ENCODE measurements around the gene TMEM156.
"Not testable (repeated sequence)": the region's sequence is repeated elsewhere in the genome, so short reads cannot be mapped to it uniquely, and the experiment has no call there.

TMEM156 gene

DNA sequence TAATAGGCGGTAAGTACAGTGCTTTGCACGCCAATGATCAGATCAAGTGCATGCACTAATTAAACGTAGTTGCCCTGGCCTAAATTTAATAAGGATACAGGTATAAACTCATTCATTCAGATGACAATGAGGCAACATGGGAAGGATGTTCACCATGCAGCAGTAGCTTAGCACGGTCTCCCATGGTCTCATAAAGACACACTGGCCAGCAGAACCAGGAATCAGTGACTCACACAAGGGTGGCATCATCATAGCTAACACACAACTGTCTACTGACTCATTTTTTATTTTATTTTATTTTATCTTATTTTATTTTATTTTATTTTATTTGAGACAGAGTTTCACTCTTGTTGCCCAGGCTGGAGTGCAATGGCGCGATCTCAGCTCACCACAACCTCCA, 42.7 kb downstream of the TMEM156 start:
- no peak for DNase-seq

DNA sequence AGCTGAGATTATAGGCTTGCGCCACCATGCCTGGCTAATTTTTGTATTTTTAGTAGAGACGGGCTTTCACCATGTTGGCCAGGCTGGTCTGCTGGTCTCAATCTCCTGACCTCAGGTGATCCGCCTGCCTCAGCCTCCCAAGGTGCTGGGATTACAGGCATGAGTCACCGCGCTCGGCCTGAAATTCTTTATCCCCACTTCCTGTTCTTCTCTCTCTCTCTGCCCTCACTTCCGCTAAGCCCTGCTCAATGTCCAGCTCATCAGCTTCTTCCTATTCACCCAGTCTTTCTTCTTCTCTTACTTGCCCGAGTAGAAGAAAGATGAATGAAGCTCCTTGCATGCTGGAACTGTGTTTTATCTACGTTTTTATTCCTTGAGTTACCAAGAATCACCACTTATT, 43.9 kb downstream of the TMEM156 start:
- DNase-seq, result not testable (repeated sequence)

DNA sequence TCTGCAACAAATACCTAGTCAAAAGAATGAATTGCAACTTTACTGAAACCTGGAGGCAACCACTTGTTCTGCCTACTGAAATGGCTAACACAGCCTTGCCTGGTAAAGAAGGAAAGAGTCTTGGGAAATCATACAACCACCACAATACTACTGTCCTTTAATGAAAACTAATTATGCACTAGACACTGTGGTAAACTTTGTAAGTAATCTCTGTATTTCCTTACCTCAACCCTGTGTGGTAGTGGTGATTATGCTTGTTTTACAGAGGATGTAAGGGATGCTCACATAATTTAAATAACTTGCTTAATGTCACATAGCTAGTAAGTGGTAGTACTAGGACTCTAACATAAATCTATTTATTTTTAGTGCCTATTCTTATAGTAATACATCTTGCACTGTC, 44.7 kb downstream of the TMEM156 start:
- no peak for DNase-seq

DNA sequence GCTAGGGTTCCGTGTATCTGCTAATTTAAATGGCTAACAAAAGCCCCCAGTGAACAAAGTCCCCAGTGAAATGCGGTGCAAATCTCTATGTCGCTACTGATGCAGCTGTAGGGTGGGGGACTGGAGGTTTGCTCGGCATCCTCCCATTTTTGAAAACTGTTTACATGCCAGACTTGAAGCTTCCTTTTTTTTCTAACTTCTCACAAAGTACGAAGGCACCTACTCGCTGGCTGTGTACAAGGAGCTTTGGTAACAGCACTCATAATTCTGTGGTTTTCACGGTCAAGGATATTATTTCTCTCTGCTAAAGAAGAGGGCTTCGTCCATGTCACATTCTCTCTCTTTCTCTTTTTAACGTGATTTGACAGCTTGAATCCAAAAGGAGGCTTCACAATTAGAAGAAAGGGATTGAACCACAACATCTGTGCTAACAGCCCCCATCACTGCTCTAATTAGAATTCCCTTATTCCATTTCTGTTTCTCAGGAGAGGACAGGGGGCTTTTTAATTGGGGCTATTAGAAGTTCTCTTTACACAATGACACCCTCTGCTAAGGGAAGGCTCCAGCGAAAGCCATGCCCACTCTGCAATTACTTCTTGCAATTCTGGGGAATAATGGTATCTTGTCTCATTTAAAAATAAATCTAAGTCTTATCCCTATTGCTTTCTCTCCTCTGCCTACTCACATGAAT, 46.7 kb downstream of the TMEM156 start:
- no peak for DNase-seq

DNA sequence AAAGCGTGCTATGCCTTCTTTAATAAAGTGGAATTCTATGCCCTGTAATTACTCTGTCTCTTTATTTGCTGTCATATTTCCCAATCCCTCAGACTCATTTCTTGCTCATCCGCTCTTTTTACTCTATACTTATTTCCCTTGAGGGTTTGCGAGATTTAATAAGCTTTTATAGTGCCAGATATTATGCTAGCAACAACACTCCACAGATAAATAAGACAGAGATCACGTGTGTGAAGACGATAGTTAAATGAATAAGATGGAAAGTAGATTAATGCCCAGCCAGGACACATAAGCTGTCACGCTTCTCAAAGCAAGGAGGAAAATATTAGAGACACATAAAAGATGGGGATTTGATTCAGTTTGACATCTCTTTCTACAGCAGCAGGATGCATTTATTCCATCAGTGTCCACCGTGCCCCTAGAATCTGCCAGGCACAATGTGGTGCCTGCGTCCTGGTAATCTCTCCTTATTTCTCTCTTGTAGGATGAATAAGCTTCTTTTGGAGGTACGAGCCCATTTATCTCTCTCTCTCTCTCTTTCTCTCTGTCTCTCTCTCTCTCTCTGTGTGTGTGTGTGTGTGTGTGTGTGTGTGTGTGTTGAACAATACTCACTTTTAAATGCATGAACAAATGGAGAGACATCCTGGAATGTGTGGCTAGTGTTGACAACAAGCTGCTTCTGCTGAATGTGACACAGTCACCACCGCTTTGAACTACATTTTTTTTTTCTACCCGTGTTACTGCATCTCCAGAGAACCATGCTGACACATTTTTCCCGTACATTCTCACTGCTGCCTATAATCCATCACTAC, 48.2 kb downstream of the TMEM156 start:
- DNase-seq, result no peak

DNA sequence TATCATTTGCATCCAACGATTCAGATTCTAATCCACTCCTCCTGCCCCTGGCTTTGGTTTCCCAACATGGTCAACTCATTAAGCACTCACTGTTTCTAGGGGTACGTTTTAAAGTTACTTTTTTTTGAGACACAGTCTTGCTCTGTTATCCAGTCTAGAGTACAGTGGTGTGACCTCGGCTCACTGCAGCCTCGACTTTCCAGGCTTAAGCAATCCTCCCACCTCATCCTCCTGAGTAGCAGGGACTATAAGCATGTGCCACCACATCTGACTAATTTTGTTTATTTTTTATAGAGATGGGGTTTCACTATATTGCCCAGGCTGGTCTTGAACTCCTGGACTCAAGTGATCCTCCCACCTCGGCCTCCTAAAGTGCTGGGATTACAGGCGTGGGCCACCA, 48.9 kb downstream of the TMEM156 start:
- DNase-seq, result no peak

DNA sequence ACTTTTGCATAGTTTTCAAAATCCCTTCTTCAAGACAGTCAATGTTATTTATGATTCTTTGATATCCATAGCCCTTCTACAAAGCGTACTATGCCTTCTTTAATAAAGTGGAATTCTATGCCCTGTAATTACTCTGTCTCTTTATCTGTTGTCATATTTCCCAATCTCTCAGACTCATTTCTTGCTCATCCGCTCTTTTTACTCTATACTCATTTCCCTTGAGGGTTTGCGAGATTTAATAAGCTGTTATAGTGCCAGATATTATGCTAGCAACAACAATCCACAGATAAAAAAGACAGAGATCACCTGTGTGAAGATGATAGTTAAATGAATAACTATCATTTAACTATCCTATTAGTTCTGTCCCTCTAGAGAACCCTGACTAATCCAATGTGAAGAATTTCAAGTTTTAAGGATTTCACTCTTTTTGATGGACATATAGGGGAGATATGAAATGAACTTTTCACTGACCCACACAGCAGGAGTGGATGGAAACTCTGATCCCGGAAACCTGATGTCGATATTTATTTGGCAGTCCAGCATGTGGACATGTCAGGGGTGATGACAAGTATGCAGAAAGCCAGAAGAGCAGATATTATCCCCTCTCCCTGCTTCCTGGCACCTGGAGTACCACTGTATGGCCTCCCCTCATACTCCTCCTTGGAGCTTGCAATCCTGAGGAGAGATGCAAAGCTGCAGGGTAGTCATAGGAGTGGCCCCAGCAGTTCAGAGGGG, 49.7 kb downstream of the TMEM156 start:
- DNase-seq, result no peak

DNA sequence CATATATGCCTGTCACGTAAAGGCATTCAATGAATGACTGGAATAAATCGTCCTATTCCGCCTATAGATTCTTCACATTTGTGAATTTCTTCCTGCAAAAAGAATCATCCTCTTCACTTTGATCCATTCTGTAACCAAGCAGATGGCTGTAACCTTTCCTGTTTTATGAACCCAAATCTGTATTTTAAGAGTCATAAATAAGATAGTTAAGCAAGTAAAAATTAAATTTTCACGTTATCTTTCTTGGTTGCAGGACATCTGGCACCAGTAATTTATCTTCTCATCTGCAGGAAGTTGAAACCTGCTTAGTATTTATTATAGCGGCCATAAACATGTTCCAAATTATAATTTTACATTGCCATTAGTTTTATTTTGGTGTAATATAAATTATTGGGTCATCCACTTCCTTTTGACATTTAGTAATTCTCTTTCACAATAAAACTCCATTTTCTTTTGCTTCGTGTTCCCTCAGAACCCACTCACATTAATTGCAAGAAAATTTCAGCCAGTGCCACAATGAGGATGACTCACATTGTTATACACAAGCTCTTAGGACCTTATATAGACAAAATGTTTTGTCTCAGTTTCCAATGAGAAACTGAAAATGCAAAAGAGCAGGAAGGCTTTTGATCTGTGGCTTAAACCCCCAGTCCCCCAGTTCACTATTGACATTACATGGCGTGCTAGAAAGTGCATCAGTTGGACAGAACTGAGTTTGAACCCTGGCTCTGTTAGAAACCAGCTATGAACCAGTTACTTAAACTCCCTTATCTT, 51.1 kb downstream of the TMEM156 start:
- no peak for DNase-seq

DNA sequence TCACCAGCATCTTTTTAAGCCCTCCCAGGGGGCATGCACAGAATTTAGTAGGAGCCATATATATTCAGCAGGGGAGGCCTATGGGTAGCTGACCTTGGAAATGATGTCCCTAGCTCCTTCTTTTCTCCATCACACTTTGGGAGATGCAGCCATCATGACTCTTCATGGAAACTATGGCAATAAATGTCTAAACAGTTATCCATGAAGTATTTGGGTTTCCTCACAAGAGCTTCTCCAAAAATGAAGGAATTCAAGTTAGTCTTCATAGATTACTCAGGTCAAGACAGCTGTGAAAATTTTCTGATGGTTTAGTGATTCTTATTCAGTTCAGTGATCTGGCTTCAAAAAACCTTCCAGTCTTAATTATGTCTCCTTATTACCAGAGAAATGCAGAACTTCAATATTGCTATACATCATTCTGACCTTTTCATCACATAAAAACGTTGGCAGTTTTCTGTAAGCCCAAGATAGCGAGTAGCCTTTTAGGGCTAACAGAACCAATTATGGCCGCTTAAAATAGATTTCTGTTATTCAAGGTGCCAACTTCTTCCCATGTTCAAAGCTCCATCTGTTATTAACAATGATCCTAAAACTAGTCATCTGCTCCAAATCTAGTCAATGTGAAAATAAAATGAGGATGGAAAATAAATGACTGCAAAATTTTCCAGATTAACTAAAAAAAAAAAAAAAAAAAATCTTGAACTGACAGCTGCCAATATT, 52.5 kb downstream of the TMEM156 start:
- no peak for DNase-seq

DNA sequence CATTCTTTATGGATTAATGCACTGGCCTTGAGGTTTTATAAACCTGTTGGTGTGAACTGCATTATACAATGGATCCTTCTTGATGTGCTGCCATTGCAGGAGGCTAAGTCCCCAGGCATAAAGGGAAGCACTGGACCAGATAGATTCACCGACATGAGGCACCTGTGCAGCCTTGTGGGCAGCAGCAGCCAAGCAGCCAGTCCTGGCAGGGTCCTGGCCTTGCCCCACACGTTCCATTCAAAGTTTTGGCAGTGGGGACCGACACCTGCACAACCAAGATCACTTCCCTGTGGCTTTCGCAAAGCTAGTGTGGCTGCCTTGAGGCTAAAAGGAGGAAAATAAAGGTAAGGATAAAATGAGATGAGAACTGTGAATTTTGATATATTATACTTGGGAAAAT, 53.1 kb downstream of the TMEM156 start:
- DNase-seq, result no peak

DNA sequence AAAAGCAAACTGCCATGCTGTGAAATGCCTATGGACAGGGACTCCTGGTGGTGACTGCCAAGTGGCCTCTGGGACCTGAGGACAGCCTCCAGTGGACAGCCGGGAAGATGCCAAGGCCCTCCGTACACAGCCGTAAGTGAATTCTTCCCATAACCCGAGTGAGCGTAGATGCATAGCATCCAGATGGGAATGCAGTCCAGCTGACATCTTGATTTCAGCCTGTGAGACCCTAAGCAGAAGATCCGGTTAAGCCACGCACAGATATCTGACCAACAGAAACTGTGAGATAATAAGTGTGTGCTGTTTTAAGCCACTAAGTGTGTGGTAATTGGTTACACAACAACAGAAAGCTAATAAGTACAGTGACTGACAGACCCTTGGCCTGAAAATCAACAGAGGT, 55.9 kb downstream of the TMEM156 start:
- DNase-seq, result no peak

DNA sequence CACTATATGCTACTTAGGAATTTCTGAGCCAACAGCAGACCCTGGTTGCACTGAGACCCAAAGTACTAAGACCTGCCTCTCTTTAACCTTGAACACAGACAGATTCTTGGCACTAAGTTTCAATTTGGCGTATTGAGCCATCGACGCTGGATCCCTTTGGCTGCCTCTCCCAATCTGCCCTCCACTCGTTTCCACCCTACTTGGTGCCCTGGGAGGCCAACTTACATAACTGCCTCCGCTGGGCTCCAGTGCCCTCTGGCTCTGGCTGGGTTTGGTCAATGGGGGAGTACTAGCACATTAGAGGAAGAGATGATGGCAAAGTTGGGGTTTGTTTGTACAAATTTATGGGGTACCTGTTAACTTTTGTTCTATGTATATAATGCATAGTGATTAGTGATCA, 63.5 kb downstream of the TMEM156 start:
- no peak for DNase-seq

DNA sequence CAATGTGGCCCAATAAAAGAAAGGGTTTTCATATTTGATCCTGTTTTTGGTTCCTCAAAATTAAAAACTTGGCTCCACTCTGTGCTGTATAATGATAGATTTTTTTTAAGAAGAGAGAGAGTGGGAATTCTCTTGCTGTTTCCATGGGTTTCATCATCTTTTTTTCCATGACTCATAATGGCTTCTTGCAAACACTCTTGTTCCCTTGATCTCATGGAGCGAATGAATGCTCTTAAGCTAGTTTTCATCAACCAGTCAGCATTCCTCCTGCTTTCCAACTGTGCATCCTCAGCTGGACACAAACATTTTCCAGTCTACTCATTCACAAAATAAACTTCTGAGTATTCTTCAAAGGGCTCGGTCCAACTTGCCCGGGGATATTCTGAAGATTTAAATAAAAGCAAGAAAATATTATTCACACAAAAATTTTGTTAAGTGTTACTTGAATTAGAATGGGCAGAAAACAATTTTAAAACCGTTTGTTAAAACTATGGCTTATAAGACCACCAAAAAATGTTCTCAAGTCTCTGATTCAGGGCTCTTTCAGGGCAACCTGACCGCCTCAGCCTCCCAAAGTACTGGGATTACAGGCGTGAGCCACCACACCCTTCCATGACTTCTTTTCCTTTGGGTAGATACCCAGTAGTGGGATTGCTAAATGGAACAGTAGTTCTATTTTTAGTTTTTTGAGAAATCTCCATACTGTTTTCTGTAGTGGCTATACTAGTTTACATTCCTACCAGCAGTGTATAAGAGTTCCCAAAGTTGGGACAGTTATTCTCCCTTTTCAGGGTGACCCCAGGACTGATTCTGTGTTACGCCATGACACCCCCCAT, 64.7 kb downstream of the TMEM156 start:
- no peak for DNase-seq

DNA sequence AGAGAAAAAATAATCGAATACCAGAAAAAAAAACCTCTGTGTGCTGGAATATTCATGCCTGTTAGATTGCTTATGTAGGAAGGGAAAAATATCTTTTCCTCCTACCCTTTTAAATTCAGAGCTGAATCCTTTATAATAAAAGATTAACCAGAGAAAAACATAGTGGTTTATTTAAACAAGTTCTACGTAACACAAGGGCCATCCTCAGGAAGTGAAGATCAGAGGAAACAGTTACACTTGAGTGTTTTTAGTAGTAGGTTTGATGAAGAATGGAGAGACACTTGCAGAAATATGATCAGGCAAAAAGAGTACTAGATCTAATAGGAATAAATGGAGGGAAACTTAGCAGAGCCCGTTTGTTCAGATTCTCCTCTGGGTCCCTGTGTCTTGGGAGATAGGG, 66.3 kb downstream of the TMEM156 start:
- DNase-seq, result no peak

DNA sequence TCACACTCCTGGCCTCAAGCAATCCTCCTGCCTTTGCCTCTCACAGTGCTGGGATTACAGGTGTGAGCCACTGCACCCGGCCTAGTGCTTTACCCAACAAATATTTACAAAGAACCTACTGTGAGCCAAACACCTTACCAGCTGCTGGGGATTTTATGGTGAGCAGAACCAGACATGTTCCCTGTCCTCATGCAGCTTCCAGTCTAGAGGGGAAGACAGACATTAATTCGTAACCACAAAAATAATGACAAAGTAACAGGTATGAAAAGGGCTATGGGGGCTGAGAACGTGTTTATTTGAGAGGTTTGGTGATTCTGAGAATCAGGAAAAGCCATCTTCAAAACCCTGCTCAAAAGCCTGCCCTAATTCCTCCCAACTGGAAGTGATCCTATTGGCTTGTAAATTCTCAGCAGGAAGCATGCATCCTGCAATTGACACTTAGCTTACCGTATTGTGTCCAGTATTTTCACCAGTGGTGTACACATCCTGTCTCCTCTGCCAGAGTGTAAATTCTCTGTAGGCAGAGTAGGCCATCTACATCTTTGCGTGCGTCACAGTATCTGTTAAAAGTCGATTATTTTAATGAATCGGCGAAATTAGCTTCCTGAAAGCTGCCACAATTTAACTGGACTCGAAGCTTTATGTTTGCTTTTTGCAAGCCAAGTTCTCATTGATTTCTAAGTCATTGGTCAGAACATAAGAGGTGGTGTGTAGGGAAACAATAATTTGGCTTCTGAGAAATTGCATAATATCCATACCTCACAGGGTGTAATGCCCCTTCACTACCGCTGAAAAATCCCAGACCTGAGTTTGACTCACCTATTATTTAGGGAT, 67.0 kb downstream of the TMEM156 start:
- no peak for DNase-seq

DNA sequence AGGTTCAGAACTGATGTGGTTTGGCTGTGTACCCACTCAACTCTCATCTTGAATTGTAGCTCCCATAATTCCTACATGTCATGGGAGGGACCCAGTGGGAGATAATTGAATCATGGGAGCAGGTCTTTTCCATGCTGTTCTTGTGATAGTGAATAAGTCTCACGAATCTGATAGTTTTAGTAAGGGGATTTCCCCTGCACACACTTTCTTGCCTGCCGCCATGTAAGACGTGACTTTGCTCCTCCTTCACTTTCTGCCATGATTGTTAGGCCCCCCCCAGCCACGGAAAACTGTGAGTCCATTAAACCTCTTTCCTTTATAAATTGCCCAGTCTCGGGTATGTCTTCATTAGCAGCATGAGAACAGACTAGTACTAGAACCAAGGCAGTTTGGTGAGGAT, 73.0 kb downstream of the TMEM156 start:
- DNase-seq, result not testable (repeated sequence)

DNA sequence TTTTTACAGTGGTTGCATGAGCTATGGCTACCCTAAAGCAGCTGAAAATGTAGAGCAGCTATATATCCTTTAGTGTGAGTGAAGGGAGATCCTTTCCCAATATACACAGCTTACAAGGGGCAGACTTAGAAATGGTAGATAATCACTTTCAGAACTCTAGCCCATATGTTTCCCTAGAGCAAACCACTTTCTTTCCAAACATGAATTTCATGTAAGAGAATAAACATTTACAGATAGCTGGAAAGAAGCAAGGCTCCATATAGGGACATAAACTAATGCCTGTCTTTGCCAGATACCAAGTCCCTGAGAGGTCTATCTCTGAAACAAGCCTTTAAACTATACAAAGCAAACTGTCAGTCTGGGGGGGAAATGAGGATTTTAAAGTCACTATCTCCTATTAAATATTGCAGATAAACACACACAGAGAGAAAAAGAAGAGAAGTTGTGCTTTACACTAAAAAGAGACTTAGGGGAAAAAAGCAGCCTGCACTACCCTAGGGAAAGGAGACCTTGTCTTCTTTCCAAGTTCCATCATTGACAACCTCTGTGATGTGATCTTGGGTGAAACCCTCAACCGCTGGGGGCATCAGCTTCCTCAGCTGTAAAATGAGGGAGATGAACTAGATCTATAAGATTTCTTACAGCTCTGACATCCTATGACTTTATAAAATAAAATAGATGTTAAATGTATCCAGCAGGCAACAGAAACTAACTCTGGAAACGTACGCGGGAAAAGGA, 73.6 kb downstream of the TMEM156 start:
- DNase-seq, result no peak

DNA sequence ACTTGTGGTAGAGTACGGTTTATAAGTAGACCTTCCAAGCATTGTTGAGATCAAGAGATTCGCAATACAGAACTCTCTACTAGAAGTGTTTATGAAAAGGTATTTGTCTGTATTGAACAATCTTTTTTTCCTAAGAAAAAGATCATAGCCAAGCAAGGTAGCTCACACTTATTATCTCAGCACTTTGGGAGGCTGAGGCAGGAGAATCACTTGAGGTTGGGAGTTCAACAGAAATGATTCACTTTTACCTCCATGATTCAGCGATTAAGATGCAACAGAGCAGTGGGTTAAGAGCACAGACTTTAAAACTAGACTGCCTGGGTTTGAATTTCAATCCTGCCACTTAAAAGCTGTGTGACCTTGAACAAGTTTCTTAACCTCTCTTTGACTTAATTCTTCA, 74.3 kb downstream of the TMEM156 start:
- DNase-seq, result no peak

DNA sequence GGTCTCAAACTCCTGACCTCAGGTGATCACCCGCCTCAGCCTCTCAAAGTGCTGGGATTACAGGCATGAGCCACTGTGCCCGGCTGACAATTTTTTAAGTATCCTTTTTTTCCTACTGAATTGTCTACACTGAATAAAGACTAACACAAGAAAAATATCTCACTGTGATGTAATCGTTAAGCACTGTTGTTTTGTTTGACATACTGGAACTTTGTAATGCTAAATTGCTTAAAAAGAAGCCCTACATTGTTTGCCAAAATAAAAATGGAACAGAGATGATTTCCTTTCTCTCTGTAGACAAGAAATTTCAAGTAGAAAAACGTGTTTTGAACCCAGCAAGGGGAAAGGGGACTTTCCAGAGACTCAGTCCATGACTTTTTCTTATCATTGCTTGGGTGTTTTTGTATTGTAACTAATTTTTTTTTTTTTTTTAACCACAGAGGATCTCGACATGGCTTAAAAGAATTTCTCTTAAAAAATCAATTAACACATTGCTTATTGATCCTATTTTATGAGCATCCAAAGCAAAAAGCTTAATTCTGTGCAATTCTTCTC, 74.9 kb downstream of the TMEM156 start:
- DNase-seq, result no peak

Measured in cortex of kidney (tissue), 1 donor.